HepG2 (cell line): ENCODE results near the gene KCNA3. TPM values are rescaled to one million over a fixed set of nuclear protein-coding genes. Genes with fewer than 3 reads are reported as not detected.

Experiments
- ATAC-seq: fragments of 200-7000 bp; cut with Tn5 transposase; 3 replicates; pipeline ENCODE4 v1.9.1; 2020; ENCODE audit warnings: mild to moderate bottlenecking, moderate library complexity
- Bru-seq: library from RNA; stranded (reverse); fragments of 400-500 nt; gene quantifications from one replicate; lab custom pipeline; 2021; lab: Mats Ljungman, UMichigan
- BruChase-seq, 2 experiments: library from RNA; stranded (reverse); fragments of 400-500 nt; gene quantifications; one replicate each; lab custom pipeline; 2021; lab: Mats Ljungman, UMichigan
- BruUV-seq: library from RNA; stranded (reverse); fragments of 400-500 nt; replicated peaks from 2 replicates; lab custom pipeline; 2021; lab: Mats Ljungman, UMichigan
- CTCF ChIA-PET: fragments of 300-600 bp; formaldehyde crosslinking; extraction: SDS; loops from one replicate; lab custom pipeline; 2021; ENCODE audit warnings: low total read pairs, inconsistent platforms, low intra/inter-chr PET ratio; lab: Yijun Ruan, JAX
- POLR2A ChIA-PET: fragments of 350-600 bp; sonication (Branson Sonifier 250); formaldehyde crosslinking; loops from one replicate; lab custom pipeline; 2020; ENCODE audit warnings: antibody characterized with exemption, inconsistent platforms; lab: Yijun Ruan, JAX
- DNase-seq: peaks from one replicate; pipeline ENCODE4 v3.0.0-alpha.2; 2015; ENCODE audit warnings: low spot score
- FAIRE-seq: peaks from 3 replicates; lab custom pipeline; 2011; peaks lifted over from hg19 to GRCh38; lab: Jason Lieb, UNC
- H2AFZ ChIP-seq: one replicate; pipeline ENCODE4 v1.6.1; 2011; ENCODE audit warnings: low read length, inconsistent platforms
- H3K27ac ChIP-seq: fragments of 300-600 bp; 3 replicates; pipeline ENCODE4 v1.8.0; 2011; ENCODE audit warnings: mixed run types, mild to moderate bottlenecking, mixed read lengths, low read length, inconsistent platforms; ENCODE audit not compliant: insufficient read depth; ENCODE audit errors: extremely low read length
- H3K27me3 ChIP-seq, 2 experiments: fragments of 200-600 bp in 1 of 2; 2 replicates in 1 of 2; 3 replicates in 1 of 2; pipeline versions ENCODE4 v1.6.0 to v1.8.0; 2011; ENCODE audit warnings: low read length in 2 of 2, mild to moderate bottlenecking in 2 of 2, moderate library complexity in 2 of 2, inconsistent platforms in 1 of 2; ENCODE audit not compliant: insufficient read depth in 2 of 2, control insufficient read depth in 1 of 2
- H3K36me3 ChIP-seq, 2 experiments: fragments of 200-600 bp in 1 of 2; replicated peaks in 1 of 2; 2 replicates in 1 of 2; 3 replicates in 1 of 2; pipeline versions ENCODE4 v1.5.1 to v1.8.0; 2011; ENCODE audit warnings: low read length in 2 of 2, inconsistent platforms in 1 of 2; ENCODE audit not compliant: insufficient read depth in 2 of 2, control insufficient read depth in 1 of 2
- H3K4me1 ChIP-seq: 2 replicates; pipeline ENCODE4 v1.5.1; 2012; ENCODE audit warnings: low read length, inconsistent platforms; ENCODE audit not compliant: insufficient read depth
- H3K4me2 ChIP-seq: 2 replicates; pipeline ENCODE4 v1.6.0; 2011; ENCODE audit warnings: low read depth, low read length, inconsistent platforms
- H3K4me3 ChIP-seq, 3 experiments: fragments of 200-600 bp in 1 of 3; sonication (generic), shearing (Covaris generic) in 1 of 3; replicated peaks in 1 of 3; 2 replicates each; pipeline ENCODE4 v1.5.1; 2011 to 2016; ENCODE audit warnings: low read length in 3 of 3, inconsistent platforms in 2 of 3, low read depth in 2 of 3, mild to moderate bottlenecking in 2 of 3, control low read depth in 1 of 3, mixed read lengths in 1 of 3; ENCODE audit not compliant: insufficient read depth in 1 of 3
- H3K79me2 ChIP-seq: one replicate; pipeline ENCODE4 v1.6.1; 2011; ENCODE audit warnings: low read length, inconsistent platforms; ENCODE audit not compliant: insufficient read depth
- H3K9ac ChIP-seq: 2 replicates; pipeline ENCODE4 v1.6.0; 2011; ENCODE audit warnings: mild to moderate bottlenecking, low read depth, low read length, inconsistent platforms; ENCODE audit not compliant: insufficient read depth
- H3K9me3 ChIP-seq: 2 replicates; pipeline ENCODE4 v1.5.1; 2012; ENCODE audit warnings: mild to moderate bottlenecking, low read length
- H4K20me1 ChIP-seq: 2 replicates; pipeline ENCODE4 v1.6.0; 2011; ENCODE audit warnings: inconsistent platforms, mild to moderate bottlenecking, low read length, moderate library complexity; ENCODE audit not compliant: insufficient read depth
- POLR2AphosphoS5 ChIP-seq: IDR thresholded peaks from 2 replicates; pipeline ENCODE4 v1.6.1; 2012; ENCODE audit warnings: low read depth, low read length
- SP1 ChIP-seq, 2 experiments: fragments of 450-650 bp in 1 of 2; sonication (generic) in 1 of 2; formaldehyde crosslinking in 1 of 2; IDR thresholded peaks; 2 replicates each; pipeline versions ENCODE4 v1.4.0 to v1.6.1; 2016 to 2020; ENCODE audit warnings: missing genetic modification reagents in 1 of 2
- TGIF2 ChIP-seq: IDR thresholded peaks from 2 replicates; pipeline ENCODE4 v1.6.1; 2016; ENCODE audit warnings: control low read depth, missing compliant biosample characterization
- XBP1 ChIP-seq: sonication (generic); formaldehyde crosslinking; IDR thresholded peaks from 2 replicates; pipeline ENCODE4 v1.5.0; 2020; ENCODE audit warnings: missing genetic modification reagents
- WGBS: methylation state at CpG from one replicate; pipeline ENCODE4 v1.1.6; 2017; ENCODE audit warnings: low lambda C conversion rate; 5-methylcytosine and 5-hydroxymethylcytosine counted together
- in situ Hi-C: cut with HindIII; loops from 2 replicates; pipeline ENCODE4 v1.10.0; 2017; ENCODE audit warnings: low pct_unique_long_range_greater_than_20kb; ENCODE audit not compliant: extremely low pct_ligation_motif_present
- intact Hi-C: fragments of 100-400 bp; cut with micrococcal nuclease; formaldehyde crosslinking; loops from one replicate; pipeline ENCODE4 v1.10.0; 2022; ENCODE audit not compliant: unreplicated experiment
- long read RNA-seq, 2 experiments: library from RNA in 1 of 2; library from polyadenylated mRNA in 1 of 2; stranded (forward) in 1 of 2; unstranded in 1 of 2; transcript quantifications; one replicate each; pipeline ENCODE4 v2.0.0, GENCODE V29; 2019 to 2022
- polyA minus RNA-seq, 3 experiments: library from RNA; depleted of rRNA, polyadenylated mRNA; stranded (reverse); fragments of >200 nt; gene quantifications; 2 replicates each; pipeline ENCODE4 v1.2.3, GENCODE V29; 2011; ENCODE audit warnings: low replicate concordance in 1 of 3
- polyA plus RNA-seq, 8 experiments: library from polyadenylated mRNA; depleted of rRNA in 3 of 8; stranded (reverse) in 7 of 8; unstranded in 1 of 8; fragments of >200 nt; fragmentation: Illumina TruSeq in 4 of 8; extraction: Trizol in 4 of 8; gene quantifications; 2 replicates each; pipeline versions ENCODE4 v1.2.1 to v1.2.3, GENCODE V29; 2011 to 2016; ENCODE audit warnings: low read depth in 4 of 8, missing spikeins in 1 of 8, mixed read lengths in 1 of 8; ENCODE audit not compliant: insufficient read depth in 1 of 8
- total RNA-seq, 5 experiments: library from RNA; depleted of rRNA; stranded (reverse); fragments of >200 nt; fragmentation: Illumina TruSeq; extraction: Trizol; gene quantifications; 2 replicates each; pipeline ENCODE4 v1.2.3, GENCODE V29; 2016; ENCODE audit warnings: low read depth in 1 of 5
- TF ChIP-seq, protein P1 (sequence below): sonication (generic); formaldehyde crosslinking; IDR thresholded peaks from 2 replicates; pipeline ENCODE4 v1.5.1; 2020; ENCODE audit warnings: mild to moderate bottlenecking, missing genetic modification reagents, moderate library complexity
- TF ChIP-seq, protein P2 (sequence below): sonication (generic); formaldehyde crosslinking; IDR thresholded peaks from 2 replicates; pipeline ENCODE4 v1.4.0; 2020; ENCODE audit warnings: missing genetic modification reagents

KCNA3 gene
- not detected in 2 replicates for total RNA-seq (2016; rRNA removed; fragmentation: Illumina TruSeq; extraction: Trizol)
- not detected in 2 replicates for total RNA-seq (2016; cell fraction: cytosol; rRNA removed; fragmentation: Illumina TruSeq; extraction: Trizol; ENCODE audit: low read depth)
- total RNA-seq (2016; cell fraction: insoluble cytoplasmic fraction; rRNA removed; fragmentation: Illumina TruSeq; extraction: Trizol): not detected in 2 replicates
- total RNA-seq (2016; cell fraction: membrane; rRNA removed; fragmentation: Illumina TruSeq; extraction: Trizol): not detected in 2 replicates
- not detected in 2 replicates for total RNA-seq (2016; cell fraction: nucleus; rRNA removed; fragmentation: Illumina TruSeq; extraction: Trizol)
- polyA plus RNA-seq (2011; rRNA removed): not detected in 2 replicates
- not detected in 2 replicates for polyA plus RNA-seq (2011; cell fraction: cytosol; rRNA removed)
- not detected in 2 replicates for polyA plus RNA-seq (2011; cell fraction: nucleus; rRNA removed)
- not detected in 2 replicates for polyA plus RNA-seq (2012)
- polyA plus RNA-seq (2016; cell fraction: cytosol; fragmentation: Illumina TruSeq; extraction: Trizol; ENCODE audit: low read depth): not detected in 2 replicates
- polyA plus RNA-seq (2016; cell fraction: insoluble cytoplasmic fraction; fragmentation: Illumina TruSeq; extraction: Trizol; ENCODE audit: low read depth): not detected in 2 replicates
- polyA plus RNA-seq (2016; cell fraction: membrane; fragmentation: Illumina TruSeq; extraction: Trizol; ENCODE audit: low read depth): not detected in 2 replicates
- not detected in 2 replicates for polyA plus RNA-seq (2016; cell fraction: nucleus; fragmentation: Illumina TruSeq; extraction: Trizol; ENCODE audit: insufficient read depth, low read depth)
- not detected in 2 replicates for polyA minus RNA-seq (2011; rRNA and poly(A)+ RNA removed; ENCODE audit: low replicate concordance)
- not detected in 2 replicates for polyA minus RNA-seq (2011; cell fraction: cytosol; rRNA and poly(A)+ RNA removed)
- polyA minus RNA-seq (2011; cell fraction: nucleus; rRNA and poly(A)+ RNA removed): not detected in 2 replicates
- Bru-seq, nascent RNA: not detected
- BruChase-seq, experiment 1, labeled RNA remaining after a 6-hour chase: not detected
- not detected for BruChase-seq, experiment 2, labeled RNA remaining after a 2-hour chase
- long read RNA-seq, experiment 1: 0 reads
- long read RNA-seq, experiment 2: 0 reads

DNA sequence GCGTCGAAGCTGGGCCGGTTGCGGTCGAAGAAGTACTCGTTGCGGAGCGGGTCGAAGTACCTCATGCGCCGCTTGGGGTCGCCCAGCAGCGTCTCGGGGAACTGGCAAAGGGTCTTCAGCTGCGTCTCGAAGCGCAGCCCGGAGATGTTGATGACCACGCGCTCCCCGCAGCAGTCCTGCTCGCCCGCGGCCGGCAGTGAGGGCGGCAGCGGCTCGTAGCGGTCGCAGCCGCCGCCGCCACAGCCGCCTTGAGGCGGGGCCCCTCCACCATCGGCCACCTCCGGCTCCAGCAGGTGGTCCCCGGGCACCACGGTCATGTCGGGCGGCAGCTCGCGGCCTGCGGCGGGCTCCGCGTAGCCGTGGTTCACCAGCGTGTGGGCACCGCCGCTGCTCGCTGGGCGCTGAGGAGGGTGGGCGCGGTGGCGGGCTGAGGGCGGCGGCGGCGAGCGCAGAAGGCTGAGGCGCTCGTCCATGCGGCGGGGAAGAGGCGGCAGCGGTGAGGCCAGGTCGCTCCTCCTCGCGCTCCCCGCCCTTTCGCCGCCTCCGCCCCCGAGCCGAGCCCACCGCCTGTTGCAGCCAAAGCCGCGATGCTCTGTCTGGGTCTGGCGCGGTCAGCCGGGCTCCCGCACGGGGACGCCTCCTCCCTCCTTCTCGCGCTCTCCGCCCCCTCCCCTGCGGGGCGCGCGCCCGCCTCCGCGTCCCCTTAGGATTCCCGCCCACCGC, at the start of gene KCNA3:
Gene KCNA3, minus strand, starts transcription at position 604 of the 723 bp plus-strand sequence. Its CDS starts 131 bp downstream, at position 473.
- DNase-seq (no peak), ATAC-seq (no peak), FAIRE-seq (no peak)
- Histone ChIP-seq H2AFZ (no peak within 1 kb of the TSS), H3K79me2 (no peaks in the 10 kb centered on the region), H3K4me2 (no peak within 1 kb of the TSS), H3K9me3 (no peaks in the 10 kb centered on the region), H3K36me3 (no peaks in the 10 kb centered on the region), H3K4me3 (peak within 1 kb of the TSS in 1 of 3 experiments; percentile 40; a peak in 1 of 6 replicates), H3K9ac (no peak within 1 kb of the TSS), H4K20me1 (no peaks in the 10 kb centered on the region), H3K4me1 (no peaks in the 10 kb centered on the region), H3K27me3 (peaks cover 0 to 11% of the 10 kb centered on the region in 2 experiments; a peak in 3 of 5 replicates), H3K27ac (no peak within 1 kb of the TSS)
- intact Hi-C loops (no loop called here), in situ Hi-C loops (no loop called here)
- ChIA-PET CTCF (no interaction called here), POLR2A (no interaction called here)
- TF ChIP-seq TGIF2 (CRISPR knock-in tag): no peak
- TF ChIP-seq, protein P1, sequence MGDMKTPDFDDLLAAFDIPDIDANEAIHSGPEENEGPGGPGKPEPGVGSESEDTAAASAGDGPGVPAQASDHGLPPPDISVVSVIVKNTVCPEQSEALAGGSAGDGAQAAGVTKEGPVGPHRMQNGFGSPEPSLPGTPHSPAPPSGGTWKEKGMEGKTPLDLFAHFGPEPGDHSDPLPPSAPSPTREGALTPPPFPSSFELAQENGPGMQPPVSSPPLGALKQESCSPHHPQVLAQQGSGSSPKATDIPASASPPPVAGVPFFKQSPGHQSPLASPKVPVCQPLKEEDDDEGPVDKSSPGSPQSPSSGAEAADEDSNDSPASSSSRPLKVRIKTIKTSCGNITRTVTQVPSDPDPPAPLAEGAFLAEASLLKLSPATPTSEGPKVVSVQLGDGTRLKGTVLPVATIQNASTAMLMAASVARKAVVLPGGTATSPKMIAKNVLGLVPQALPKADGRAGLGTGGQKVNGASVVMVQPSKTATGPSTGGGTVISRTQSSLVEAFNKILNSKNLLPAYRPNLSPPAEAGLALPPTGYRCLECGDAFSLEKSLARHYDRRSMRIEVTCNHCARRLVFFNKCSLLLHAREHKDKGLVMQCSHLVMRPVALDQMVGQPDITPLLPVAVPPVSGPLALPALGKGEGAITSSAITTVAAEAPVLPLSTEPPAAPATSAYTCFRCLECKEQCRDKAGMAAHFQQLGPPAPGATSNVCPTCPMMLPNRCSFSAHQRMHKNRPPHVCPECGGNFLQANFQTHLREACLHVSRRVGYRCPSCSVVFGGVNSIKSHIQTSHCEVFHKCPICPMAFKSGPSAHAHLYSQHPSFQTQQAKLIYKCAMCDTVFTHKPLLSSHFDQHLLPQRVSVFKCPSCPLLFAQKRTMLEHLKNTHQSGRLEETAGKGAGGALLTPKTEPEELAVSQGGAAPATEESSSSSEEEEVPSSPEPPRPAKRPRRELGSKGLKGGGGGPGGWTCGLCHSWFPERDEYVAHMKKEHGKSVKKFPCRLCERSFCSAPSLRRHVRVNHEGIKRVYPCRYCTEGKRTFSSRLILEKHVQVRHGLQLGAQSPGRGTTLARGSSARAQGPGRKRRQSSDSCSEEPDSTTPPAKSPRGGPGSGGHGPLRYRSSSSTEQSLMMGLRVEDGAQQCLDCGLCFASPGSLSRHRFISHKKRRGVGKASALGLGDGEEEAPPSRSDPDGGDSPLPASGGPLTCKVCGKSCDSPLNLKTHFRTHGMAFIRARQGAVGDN (CRISPR knock-in tag): no peak
- no peak for TF ChIP-seq POLR2AphosphoS5
- no peak for TF ChIP-seq XBP1
- TF ChIP-seq SP1 (IDR thresholded peaks at IDR 0.05): no peak
- no peak for TF ChIP-seq SP1 (CRISPR knock-in tag; IDR thresholded peaks at IDR 0.05)
- TF ChIP-seq, protein P2, sequence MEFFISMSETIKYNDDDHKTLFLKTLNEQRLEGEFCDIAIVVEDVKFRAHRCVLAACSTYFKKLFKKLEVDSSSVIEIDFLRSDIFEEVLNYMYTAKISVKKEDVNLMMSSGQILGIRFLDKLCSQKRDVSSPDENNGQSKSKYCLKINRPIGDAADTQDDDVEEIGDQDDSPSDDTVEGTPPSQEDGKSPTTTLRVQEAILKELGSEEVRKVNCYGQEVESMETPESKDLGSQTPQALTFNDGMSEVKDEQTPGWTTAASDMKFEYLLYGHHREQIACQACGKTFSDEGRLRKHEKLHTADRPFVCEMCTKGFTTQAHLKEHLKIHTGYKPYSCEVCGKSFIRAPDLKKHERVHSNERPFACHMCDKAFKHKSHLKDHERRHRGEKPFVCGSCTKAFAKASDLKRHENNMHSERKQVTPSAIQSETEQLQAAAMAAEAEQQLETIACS (CRISPR knock-in tag): 0 out of 2 replicates have a peak, but pooled peaks have one; percentile 41
- 90% methylated on average over 50 of the region's 97 CpGs for WGBS
- BruUV-seq: no TSS peak
